Fibroblast of the aortic adventitia (primary cell): ENCODE data around the gene LINGO1. TPM values are rescaled to one million over a fixed set of nuclear protein-coding genes. Genes with fewer than 3 reads are reported as not detected.

Experiments
- DNase-seq: peaks from one replicate; pipeline ENCODE4 v3.0.0-alpha.2; 2010; ENCODE audit warnings: low read depth
- H3K4me3 ChIP-seq: 2 replicates; pipeline ENCODE4 v1.5.1; 2011; ENCODE audit warnings: low read depth, mild to moderate bottlenecking, control low read depth, low read length, moderate library complexity
- CTCF ChIP-seq: IDR thresholded peaks from 2 replicates; pipeline ENCODE4 v1.5.1; 2011; ENCODE audit warnings: mild to moderate bottlenecking, low read length, control low read depth, inconsistent platforms; ENCODE audit not compliant: insufficient read depth
- total RNA-seq: library from RNA; depleted of rRNA; stranded (reverse); fragments of >200 nt; gene quantifications from 2 replicates; pipeline ENCODE4 v1.2.3, GENCODE V29; 2012; ENCODE audit warnings: low replicate concordance

Gene LINGO1
- total RNA-seq, 1 donor: not detected

- no peak for TF ChIP-seq CTCF
- no peak for DNase-seq
- no peak overlapping the region for H3K4me3 ChIP-seq
These were observed 23.6 kb upstream of the LINGO1 start for GRCh38 chr15:77656294-77656693.

GRCh38 chr15:77654975-77655374, 22.3 kb upstream of the LINGO1 start:
- TF ChIP-seq CTCF: peak; percentile 29
- no peak overlapping the region for H3K4me3 ChIP-seq
- DNase-seq: no peak

GRCh38 chr15:77653832-77654480, 21.2 kb upstream of the LINGO1 start:
- TF ChIP-seq CTCF: no peak
- DNase-seq: no peak
- no peak overlapping the region for H3K4me3 ChIP-seq

GRCh38 chr15:77650265-77650664, 17.6 kb upstream of the LINGO1 start:
- DNase-seq: no peak
- TF ChIP-seq CTCF: peak; percentile 3
- H3K4me3 ChIP-seq: no peak overlapping the region

GRCh38 chr15:77649610-77650009, 16.9 kb upstream of the LINGO1 start:
- no peak for DNase-seq

GRCh38 chr15:77649017-77649416, 16.3 kb upstream of the LINGO1 start:
- no peak for DNase-seq
- no peak for TF ChIP-seq CTCF
- no peak overlapping the region for H3K4me3 ChIP-seq

More at GRCh38 chr15:77649610-77650009, 16.9 kb upstream of the LINGO1 start:
- TF ChIP-seq CTCF: no peak
- no peak overlapping the region for H3K4me3 ChIP-seq

GRCh38 chr15:77647961-77648360, 15.2 kb upstream of the LINGO1 start:
- DNase-seq: no peak
- H3K4me3 ChIP-seq: no peak overlapping the region
- no peak for TF ChIP-seq CTCF
